ENCODE results near the gene CLEC4F. TPM values are rescaled to one million over a fixed set of nuclear protein-coding genes. Genes with fewer than 3 reads are reported as not detected.

Gene CLEC4F
- 0.10 TPM for total RNA-seq

GRCh38 chr2:70820499-70820898 lies at the start of gene CLEC4F:
Gene CLEC4F, minus strand, starts transcription at chr2:70820599. Its CDS starts 76 bp downstream, at chr2:70820523.
- DNase-seq = no peak

- DNase-seq = no peak
Observed at GRCh38 chr2:70868970-70869369, 48.6 kb upstream of the CLEC4F start.

- DNase-seq = peak; percentile 34
Observed at GRCh38 chr2:70861777-70862625, 41.6 kb upstream of the CLEC4F start.

- no peak for DNase-seq
Observed at GRCh38 chr2:70855667-70856066, 35.3 kb upstream of the CLEC4F start.

- DNase-seq = no peak
Observed at GRCh38 chr2:70854411-70854810, 34.0 kb upstream of the CLEC4F start.

GRCh38 chr2:70852824-70853223 lies 32.4 kb upstream of the CLEC4F start:
- DNase-seq = no peak

- no peak for DNase-seq
Observed at GRCh38 chr2:70851704-70852103, 31.3 kb upstream of the CLEC4F start.

GRCh38 chr2:70850925-70851324 lies 30.5 kb upstream of the CLEC4F start:
- DNase-seq = no peak

- no peak for DNase-seq
Observed at GRCh38 chr2:70842401-70842800, 22.0 kb upstream of the CLEC4F start.

- no peak for DNase-seq
Observed at GRCh38 chr2:70837980-70838925, 17.9 kb upstream of the CLEC4F start.

- DNase-seq = no peak
Observed at GRCh38 chr2:70835643-70836042, 15.2 kb upstream of the CLEC4F start, which contains the start of gene CD207. Gene CD207, minus strand, starts transcription at chr2:70835816. Its CDS starts 40 bp downstream, at chr2:70835776.

GRCh38 chr2:70834881-70835280 lies 14.5 kb upstream of the CLEC4F start:
- DNase-seq = no peak

GRCh38 chr2:70834106-70834505 lies 13.7 kb upstream of the CLEC4F start:
- DNase-seq = no peak

- no peak for DNase-seq
Observed at GRCh38 chr2:70833246-70833645, 12.8 kb upstream of the CLEC4F start.

- no peak for DNase-seq
Observed at GRCh38 chr2:70832386-70832785, 12.0 kb upstream of the CLEC4F start.

GRCh38 chr2:70831861-70832260 lies 11.5 kb upstream of the CLEC4F start:
- no peak for DNase-seq

GRCh38 chr2:70830366-70830765 lies 10.0 kb upstream of the CLEC4F start:
- DNase-seq = peak; percentile 89

GRCh38 chr2:70829916-70830315 lies 9.5 kb upstream of the CLEC4F start:
- no peak for DNase-seq

- no peak for DNase-seq
Observed at GRCh38 chr2:70828914-70829824, 8.8 kb upstream of the CLEC4F start.

GRCh38 chr2:70828115-70828514 lies 7.7 kb upstream of the CLEC4F start:
- DNase-seq = no peak

- DNase-seq = no peak
Observed at GRCh38 chr2:70827388-70827787, 7.0 kb upstream of the CLEC4F start.
